Tibial nerve (tissue), 4 donors: ENCODE data around the gene MRPS30. TPM values are rescaled to one million over a fixed set of nuclear protein-coding genes. Genes with fewer than 3 reads are reported as not detected.
"Not testable (repeated sequence)": the region's sequence is repeated elsewhere in the genome, so short reads cannot be mapped to it uniquely, and the experiment has no call there.

Source experiments
- DNase-seq, 2 donors: peaks; one replicate each; pipeline ENCODE4 v3.0.0-alpha.2; 2019; ENCODE audit warnings: low spot score in 2 of 2
- H3K27ac ChIP-seq, 4 donors: fragments of 200-600 bp; sonication (generic) in 3 of 4; one replicate each; pipeline ENCODE4 v1.5.1; 2017 to 2019; ENCODE audit warnings: mild to moderate bottlenecking in 1 of 4
- H3K27me3 ChIP-seq, 2 donors: fragments of 200-600 bp; sonication (generic) in 1 of 2; one replicate each; pipeline versions ENCODE4 v1.5.1 to v1.6.0; 2017 to 2019
- H3K36me3 ChIP-seq, 3 donors: fragments of 200-600 bp; sonication (generic); one replicate each; pipeline ENCODE4 v1.5.1; 2018 to 2019
- H3K4me1 ChIP-seq, 4 donors: fragments of 200-600 bp; sonication (generic) in 3 of 4; one replicate each; pipeline ENCODE4 v1.5.1; 2017 to 2019
- H3K4me3 ChIP-seq, 4 donors: fragments of 200-600 bp; sonication (generic) in 3 of 4; one replicate each; pipeline ENCODE4 v1.5.1; 2017 to 2019; ENCODE audit warnings: mild to moderate bottlenecking in 1 of 4, moderate library complexity in 1 of 4
- H3K9me3 ChIP-seq, 4 donors: fragments of 200-600 bp; sonication (generic) in 3 of 4; one replicate each; pipeline ENCODE4 v1.5.1; 2017 to 2019
- CTCF ChIP-seq, 5 experiments: fragments of 200-600 bp in 3 of 5; fragments of 450-650 bp in 2 of 5; sonication (generic) in 3 of 5; IDR thresholded peaks; one replicate each; pipeline ENCODE4 v1.5.1; 2016 to 2019; ENCODE audit warnings: antibody characterized with exemption in 5 of 5, mild to moderate bottlenecking in 3 of 5, moderate library complexity in 2 of 5
- EP300 ChIP-seq, 2 donors: sonication (generic); formaldehyde crosslinking; IDR thresholded peaks; one replicate each; pipeline ENCODE4 v1.6.1; 2017; ENCODE audit warnings: antibody characterized with exemption in 2 of 2, mild to moderate bottlenecking in 1 of 2
- POLR2A ChIP-seq, 2 donors: fragments of 450-650 bp; IDR thresholded peaks; one replicate each; pipeline ENCODE4 v1.6.1; 2017; ENCODE audit warnings: antibody characterized with exemption in 2 of 2, mild to moderate bottlenecking in 2 of 2, moderate library complexity in 2 of 2
- WGBS, 2 donors: methylation state at CpG; one replicate each; pipeline ENCODE4 v1.1.5; 2018; 5-methylcytosine and 5-hydroxymethylcytosine counted together
- total RNA-seq, 4 donors: library from RNA; depleted of rRNA; stranded (reverse); fragments of >200 nt; gene quantifications; one replicate each; pipeline ENCODE4 v1.1.0, GENCODE V29; 2016

MRPS30 gene
- total RNA-seq: 10 to 100 TPM; 55.1 to 74.7 (median 64.2) TPM

GRCh38 chr5:44808435-44809214 lies at the start of gene MRPS30:
Gene MRPS30 (plus strand): TSS chr5:44808947. CDS start chr5:44808963, 16 bp downstream.
- Histone ChIP-seq H3K27ac (peak within 1 kb of the TSS; percentile 56 to 88 (median 85)), H3K9me3 (no peaks in the 10 kb centered on the region), H3K36me3 (peaks cover 0 to 18% (median 5%) of the 10 kb centered on the region in 3 donors), H3K27me3 (no peaks in the 10 kb centered on the region), H3K4me1 (peaks cover 0 to 38% (median 16%) of the 10 kb centered on the region in 4 donors), H3K4me3 (peak within 1 kb of the TSS; percentile 67 to 95 (median 84))
- 1 to 2% methylated on average over 15 to 47 of the region's 47 CpGs for WGBS, 2 donors
- TF ChIP-seq CTCF (IDR thresholded peaks at IDR 0.05): peak in 4 of 5 experiments; percentile 13 to 39 (median 28)
- peak; percentile 42 to 89 for TF ChIP-seq EP300 (IDR thresholded peaks at IDR 0.05)
- TF ChIP-seq POLR2A (IDR thresholded peaks at IDR 0.05): peak in 1 of 2 donors; percentile 65
- peak; percentile 82 to 95 for DNase-seq

GRCh38 chr5:44769200-44769876 lies 39.4 kb upstream of the MRPS30 start:
- Histone ChIP-seq H3K4me1 (peaks cover 0 to 6% (median 0%) of the 10 kb centered on the region in 4 donors), H3K9me3 (no peaks in the 10 kb centered on the region), H3K36me3 (no peaks in the 10 kb centered on the region), H3K4me3 (no peak overlapping the region), H3K27ac (no peak overlapping the region), H3K27me3 (no peaks in the 10 kb centered on the region)
- WGBS, 2 donors: 79 to 82% methylated on average over 2 of the region's 2 CpGs
- no peak for DNase-seq
- TF ChIP-seq CTCF (IDR thresholded peaks at IDR 0.05) (no peak), POLR2A (IDR thresholded peaks at IDR 0.05) (no peak), EP300 (IDR thresholded peaks at IDR 0.05) (no peak)

DNA sequence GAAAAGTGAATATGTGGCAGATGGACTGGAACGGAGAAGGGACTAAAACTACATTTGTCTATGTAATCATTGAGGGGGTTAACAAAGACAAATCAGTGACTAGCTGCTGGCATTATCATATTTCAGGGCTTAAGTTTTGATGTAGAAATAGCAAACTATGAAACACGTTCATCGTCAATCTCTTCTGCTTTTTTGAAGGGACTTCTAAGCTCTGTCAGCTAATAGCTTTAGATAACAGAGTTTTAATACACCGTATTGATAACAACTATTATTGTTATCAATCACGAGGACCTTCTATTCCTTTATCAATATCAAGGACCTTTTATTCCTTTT lies 38.9 kb upstream of the MRPS30 start:
- TF ChIP-seq CTCF (IDR thresholded peaks at IDR 0.05): no peak
- TF ChIP-seq POLR2A (IDR thresholded peaks at IDR 0.05): no peak
- TF ChIP-seq EP300 (IDR thresholded peaks at IDR 0.05): no peak
- no peaks in the 10 kb centered on the region for H3K9me3 ChIP-seq
- peaks cover 0 to 6% (median 0%) of the 10 kb centered on the region in 4 donors for H3K4me1 ChIP-seq
- 79 to 81% methylated on average over 5 of the region's 5 CpGs for WGBS, 2 donors
- no peak overlapping the region for H3K27ac ChIP-seq
- H3K4me3 ChIP-seq: no peak overlapping the region
- no peaks in the 10 kb centered on the region for H3K27me3 ChIP-seq
- DNase-seq: no peak
- no peaks in the 10 kb centered on the region for H3K36me3 ChIP-seq

DNA sequence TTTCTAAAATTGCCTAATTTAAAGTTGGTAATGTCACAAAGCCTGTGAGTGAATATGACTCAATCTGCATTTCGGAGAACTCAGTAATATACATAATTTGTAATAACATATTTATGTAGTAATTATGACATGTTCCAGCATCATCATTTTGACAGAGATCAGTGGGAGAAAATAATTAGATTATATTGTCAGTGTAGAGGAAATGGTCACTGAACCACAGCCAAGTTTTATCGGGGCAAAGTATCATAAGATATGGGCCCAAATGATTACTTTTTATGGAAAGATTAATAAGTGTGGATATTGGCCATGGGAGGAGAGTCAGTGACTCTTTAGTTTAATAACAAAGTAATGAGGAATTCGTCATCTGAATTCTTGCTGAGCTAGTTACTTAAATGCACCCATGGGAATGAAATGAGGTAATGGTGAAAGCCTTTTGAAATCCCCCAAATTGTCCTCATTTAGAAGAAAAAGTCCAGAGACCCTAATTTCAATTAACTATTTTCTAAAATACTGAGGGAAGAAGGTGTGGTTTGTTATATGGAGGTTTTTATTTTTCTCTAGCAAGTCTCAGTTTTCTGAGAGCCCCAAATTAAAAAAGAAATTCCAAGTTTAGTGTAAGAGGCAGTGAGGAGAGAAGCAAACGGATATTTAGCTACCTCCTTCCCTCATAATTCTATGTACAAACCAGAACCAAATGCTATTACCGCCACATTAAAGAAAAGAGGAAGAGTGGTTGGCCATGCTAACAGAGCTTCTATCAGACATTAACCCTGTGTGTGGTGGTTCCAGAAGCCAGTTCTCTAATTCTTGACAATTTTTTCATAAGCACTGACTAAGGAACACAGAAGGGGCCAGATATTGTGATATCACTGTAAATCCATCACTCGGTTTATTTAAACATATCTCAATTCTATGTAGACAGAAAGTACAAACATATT lies 37.7 kb upstream of the MRPS30 start:
- no peak overlapping the region for H3K27ac ChIP-seq
- no peak overlapping the region for H3K4me3 ChIP-seq
- H3K36me3 ChIP-seq: no peaks in the 10 kb centered on the region
- 53 to 57% methylated on average over 6 of the region's 6 CpGs for WGBS, 2 donors
- peaks cover 0 to 6% (median 0%) of the 10 kb centered on the region in 4 donors for H3K4me1 ChIP-seq
- H3K9me3 ChIP-seq: no peaks in the 10 kb centered on the region
- TF ChIP-seq POLR2A (IDR thresholded peaks at IDR 0.05): no peak
- TF ChIP-seq EP300 (IDR thresholded peaks at IDR 0.05): no peak
- TF ChIP-seq CTCF (IDR thresholded peaks at IDR 0.05): no peak
- DNase-seq: no peak
- H3K27me3 ChIP-seq: no peaks in the 10 kb centered on the region

DNA sequence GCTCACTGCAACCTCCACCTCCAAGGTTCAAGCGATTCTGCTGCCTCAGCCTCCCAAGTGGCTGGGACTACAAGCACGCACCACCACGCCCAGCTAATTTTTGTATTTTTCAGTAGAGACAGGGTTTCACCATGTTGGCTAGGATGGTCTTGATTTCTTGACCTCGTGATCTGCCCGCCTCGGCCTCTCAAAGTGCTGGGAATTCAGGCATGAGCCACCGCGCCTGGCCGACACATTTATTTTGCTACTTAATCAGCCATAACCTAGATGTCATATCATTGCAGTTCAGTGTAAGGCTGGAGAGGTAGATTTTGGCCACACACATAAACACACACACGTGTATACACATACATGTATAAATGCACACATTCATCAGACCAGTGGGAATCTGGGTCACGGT lies 36.4 kb upstream of the MRPS30 start:
- not testable (repeated sequence) for H3K4me1 ChIP-seq, H3K9me3 ChIP-seq, H3K4me3 ChIP-seq, H3K27me3 ChIP-seq, DNase-seq, H3K36me3 ChIP-seq, H3K27ac ChIP-seq
- 97 to 98% methylated on average over 11 of the region's 11 CpGs for WGBS, 2 donors
